Mesangial cell (primary cell): ENCODE data around the gene CFHR4. TPM values are rescaled to one million over a fixed set of nuclear protein-coding genes. Genes with fewer than 3 reads are reported as not detected.

Experiments used
- total RNA-seq: library from RNA; depleted of rRNA; stranded (reverse); fragments of >200 nt; gene quantifications from 2 replicates; pipeline ENCODE4 v1.2.3, GENCODE V29; 2015

CFHR4 gene
- total RNA-seq: not detected in 2 replicates

GRCh38 chr1:196887515-196888239, at the start of gene CFHR4:
TSS of gene CFHR4 (plus strand) at chr1:196888052. CDS start at chr1:196888151, 99 bp downstream.

GRCh38 chr1:196943568-196943967, 55.7 kb downstream of the CFHR4 start, which contains the start of gene CFHR2:
TSS of gene CFHR2 (plus strand) at chr1:196943738. CDS start at chr1:196943881, 143 bp downstream.

Other genes starting within 250 kb of the CFHR4 start
- gene CFH, start 236.0 kb upstream of the CFHR4 start, total RNA-seq: 16.5 and 95.7 TPM in 2 replicates
- gene CFHR3, start 113.2 kb upstream of the CFHR4 start, total RNA-seq: not detected in 2 replicates
- not detected in 2 replicates for gene CFHR1, start 68.3 kb upstream of the CFHR4 start, total RNA-seq
- gene CFHR2, start 55.7 kb downstream of the CFHR4 start, total RNA-seq: not detected in 2 replicates
- gene CFHR5, start 89.5 kb downstream of the CFHR4 start, total RNA-seq: not detected in 2 replicates
- not detected in 2 replicates for gene F13B, start 179.2 kb downstream of the CFHR4 start, total RNA-seq